Esophagus squamous epithelium (tissue), 5 donors: ENCODE measurements around the gene CDK5RAP1. TPM values are rescaled to one million over a fixed set of nuclear protein-coding genes. Genes with fewer than 3 reads are reported as not detected.

Experiments
- DNase-seq: peaks from one replicate; lab custom pipeline; 2025; lab: John Stamatoyannopoulos, UW
- H3K27ac ChIP-seq, 4 donors: fragments of 200-600 bp; sonication (generic); one replicate each; pipeline ENCODE4 v1.5.1; 2016 to 2019; ENCODE audit warnings: mild to moderate bottlenecking in 1 of 4
- H3K27me3 ChIP-seq, 4 donors: fragments of 200-600 bp; sonication (generic); 1 replicate in 3 of 4; 2 replicates in 1 of 4; pipeline versions ENCODE4 v1.5.1 to v1.6.0; 2017 to 2021; ENCODE audit warnings: antibody characterized with exemption in 1 of 4
- H3K36me3 ChIP-seq, 3 donors: fragments of 200-600 bp; sonication (generic); one replicate each; pipeline ENCODE4 v1.5.1; 2016 to 2019
- H3K4me1 ChIP-seq, 3 donors: fragments of 200-600 bp; sonication (generic); one replicate each; pipeline ENCODE4 v1.5.1; 2017 to 2019
- H3K4me3 ChIP-seq, 4 donors: fragments of 200-600 bp; sonication (generic); 1 replicate in 3 of 4; 2 replicates in 1 of 4; pipeline ENCODE4 v1.5.1; 2016 to 2019; ENCODE audit warnings: mild to moderate bottlenecking in 2 of 4, moderate library complexity in 1 of 4
- H3K9me3 ChIP-seq, 3 donors: fragments of 200-600 bp; sonication (generic); one replicate each; pipeline ENCODE4 v1.5.1; 2016 to 2019
- CTCF ChIP-seq, 6 experiments: fragments of 450-650 bp in 4 of 6; fragments of 200-600 bp in 2 of 6; sonication (generic) in 2 of 6; IDR thresholded peaks; one replicate each; pipeline ENCODE4 v1.5.1; 2016 to 2019; ENCODE audit warnings: antibody characterized with exemption in 6 of 6, mild to moderate bottlenecking in 4 of 6, moderate library complexity in 4 of 6
- POLR2A ChIP-seq, 4 donors: fragments of 450-650 bp; IDR thresholded peaks; one replicate each; pipeline ENCODE4 v1.6.1; 2017; ENCODE audit warnings: antibody characterized with exemption in 4 of 4, mild to moderate bottlenecking in 4 of 4, moderate library complexity in 3 of 4
- WGBS, 2 donors: methylation state at CpG; one replicate each; pipeline ENCODE4 v1.1.5; 2018; 5-methylcytosine and 5-hydroxymethylcytosine counted together
- intact Hi-C: fragments of 100-400 bp; cut with DNase I; formaldehyde crosslinking; loops from one replicate; pipeline ENCODE4 v1.15.0; 2022
- total RNA-seq, 4 donors: library from RNA; depleted of rRNA; stranded (reverse); fragments of >200 nt; gene quantifications; one replicate each; pipeline ENCODE4 v1.1.0, GENCODE V29; 2016
- donor health status: DM: yes; HTN: yes; CAD: no.

The CDK5RAP1 gene
- total RNA-seq, 4 donors from 2014 or later = 13.5 to 23.2 (median 20.1) TPM

DNA sequence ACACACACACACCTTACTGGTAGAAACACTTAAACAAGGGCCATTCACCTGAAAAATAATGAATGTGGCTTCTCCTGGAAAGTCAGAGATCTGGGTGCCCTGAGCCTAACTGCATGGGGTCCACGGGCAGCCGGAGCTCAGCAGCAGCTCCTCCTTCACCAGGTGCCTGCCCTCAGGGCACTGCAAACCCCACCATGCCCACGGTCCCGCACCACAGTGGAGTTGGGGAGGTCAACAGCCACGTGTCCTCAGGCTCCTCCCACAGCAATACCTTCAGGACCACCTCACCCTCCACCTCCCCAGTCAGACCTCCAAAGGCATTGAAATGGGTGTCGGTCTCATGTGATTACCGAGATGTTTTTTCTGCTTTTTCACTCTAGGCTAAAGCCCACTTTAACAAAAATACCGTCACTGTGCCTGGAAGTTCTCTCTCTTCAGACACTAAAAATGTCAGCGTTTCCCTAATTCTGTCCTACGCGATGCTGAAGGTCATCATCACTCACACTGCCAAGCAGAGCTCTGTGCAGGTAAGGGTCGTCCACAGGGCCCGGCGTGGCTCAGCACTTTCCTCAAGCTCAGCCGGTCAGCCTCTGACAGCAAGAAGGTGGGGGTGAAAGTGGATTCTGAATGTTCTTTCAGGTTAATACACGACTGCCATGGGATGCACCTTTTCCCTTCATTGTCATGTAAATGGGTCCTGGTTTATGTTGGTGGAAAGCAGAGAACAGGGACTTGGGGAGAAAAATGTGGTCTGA lies 48.9 kb downstream of the CDK5RAP1 start:
- peaks cover 0 to 74% (median 0%) of the 10 kb centered on the region in 3 donors for H3K36me3 ChIP-seq
- DNase-seq = no peak

DNA sequence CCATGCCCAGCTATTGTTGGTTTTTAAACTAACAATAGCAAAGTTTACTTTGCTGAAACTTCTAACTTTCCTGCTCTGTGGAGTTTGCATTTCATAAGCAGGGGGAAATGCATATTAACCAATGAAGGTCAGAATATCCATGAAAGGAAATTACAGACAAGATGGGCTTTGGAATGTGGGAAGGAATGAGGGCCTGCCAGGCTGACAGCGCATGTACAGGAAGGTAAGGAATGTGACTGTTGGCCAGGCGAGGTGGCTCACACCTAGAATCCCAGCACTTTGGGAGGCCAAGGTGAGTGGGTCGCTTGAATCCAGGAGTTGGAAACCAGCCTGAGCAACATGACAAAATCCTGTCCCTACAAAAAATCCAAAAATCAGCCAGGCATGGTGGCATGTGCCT lies 49.6 kb downstream of the CDK5RAP1 start:
- Histone ChIP-seq H3K27ac (no peak overlapping the region), H3K27me3 (no peaks in the 10 kb centered on the region), H3K4me3 (no peak overlapping the region), H3K4me1 (no peaks in the 10 kb centered on the region), H3K36me3 (peaks cover 0 to 67% (median 0%) of the 10 kb centered on the region in 3 donors), H3K9me3 (no peaks in the 10 kb centered on the region)
- DNase-seq = no peak
- intact Hi-C loops = no loop called here
- TF ChIP-seq POLR2A (IDR thresholded peaks at IDR 0.05) (no peak), CTCF (IDR thresholded peaks at IDR 0.05) (no peak)
- 63 to 94% methylated on average over 3 of the region's 3 CpGs for WGBS, 2 donors

More for the DNA sequence above, 48.9 kb downstream of the CDK5RAP1 start:
- TF ChIP-seq CTCF (IDR thresholded peaks at IDR 0.05) = no peak
- no peak for TF ChIP-seq POLR2A (IDR thresholded peaks at IDR 0.05)
- Histone ChIP-seq H3K27me3 (no peaks in the 10 kb centered on the region), H3K4me3 (no peak overlapping the region), H3K9me3 (no peaks in the 10 kb centered on the region), H3K4me1 (no peaks in the 10 kb centered on the region), H3K27ac (no peak overlapping the region)
- intact Hi-C loops = no loop called here
- WGBS, 2 donors = 85 to 86% methylated on average over 12 to 16 of the region's 16 CpGs

- DNase-seq = no peak
- WGBS, 2 donors = 90 to 95% methylated on average over 4 to 6 of the region's 8 CpGs
These were observed 51.8 kb downstream of the CDK5RAP1 start for GRCh38 chr20:33349493-33349892.

GRCh38 chr20:33348136-33348937 lies 53.0 kb downstream of the CDK5RAP1 start:
- DNase-seq = no peak
- TF ChIP-seq POLR2A (IDR thresholded peaks at IDR 0.05) (no peak), CTCF (IDR thresholded peaks at IDR 0.05) (no peak)
- Histone ChIP-seq H3K36me3 (peaks cover 0 to 35% (median 0%) of the 10 kb centered on the region in 3 donors), H3K4me1 (no peaks in the 10 kb centered on the region), H3K4me3 (no peak overlapping the region), H3K27ac (no peak overlapping the region), H3K27me3 (peaks cover 0 to 5% (median 0%) of the 10 kb centered on the region in 4 donors), H3K9me3 (no peaks in the 10 kb centered on the region)
- intact Hi-C loops = no loop called here
- 82 to 97% methylated on average over 6 to 10 of the region's 11 CpGs for WGBS, 2 donors

More at GRCh38 chr20:33349493-33349892, 51.8 kb downstream of the CDK5RAP1 start:
- TF ChIP-seq CTCF (IDR thresholded peaks at IDR 0.05) = no peak
- TF ChIP-seq POLR2A (IDR thresholded peaks at IDR 0.05) = no peak
- Histone ChIP-seq H3K36me3 (peaks cover 0 to 46% (median 0%) of the 10 kb centered on the region in 3 donors), H3K9me3 (no peaks in the 10 kb centered on the region), H3K27me3 (no peaks in the 10 kb centered on the region), H3K27ac (no peak overlapping the region), H3K4me1 (no peaks in the 10 kb centered on the region), H3K4me3 (no peak overlapping the region)
- intact Hi-C loops = no loop called here

- Histone ChIP-seq H3K4me1 (no peaks in the 10 kb centered on the region), H3K9me3 (no peaks in the 10 kb centered on the region), H3K36me3 (peaks cover 0 to 15% (median 0%) of the 10 kb centered on the region in 3 donors), H3K4me3 (no peak overlapping the region), H3K27ac (no peak overlapping the region), H3K27me3 (peaks cover 0 to 15% (median 0%) of the 10 kb centered on the region in 4 donors)
- intact Hi-C loops = no loop called here
- no peak for DNase-seq
- 79 to 81% methylated on average over 7 to 9 of the region's 9 CpGs for whole genome bisulfite sequencing, 2 donors
- TF ChIP-seq POLR2A (IDR thresholded peaks at IDR 0.05) = no peak
- no peak for TF ChIP-seq CTCF (IDR thresholded peaks at IDR 0.05)
These were observed 56.0 kb downstream of the CDK5RAP1 start for GRCh38 chr20:33345342-33345741.
